Measurements from ENCODE around the gene NCAM1. TPM values are rescaled to one million over a fixed set of nuclear protein-coding genes. Genes with fewer than 3 reads are reported as not detected.

The NCAM1 gene
- total RNA-seq, 1 experiment from 2014 or later: 3.7 TPM

GRCh38 chr11:113271551-113272245, 310.5 kb downstream of the NCAM1 start:
- H3K4me1 Mint-ChIP-seq (ENCODE audit: low read depth, unreplicated experiment): no peaks in the 10 kb centered on the region
- no peaks in the 10 kb centered on the region for H3K9me3 Mint-ChIP-seq (ENCODE audit: low read depth, unreplicated experiment)
- BruUV-seq (replicated peaks): no TSS peak
- no peak overlapping the region for H3K4me3 Mint-ChIP-seq (ENCODE audit: low read depth, unreplicated experiment)
- CTCF ChIA-PET: no interaction called here
- no peak for DNase-seq
- peaks cover 64% of the 10 kb centered on the region for H3K27me3 Mint-ChIP-seq (ENCODE audit: unreplicated experiment)
- no peak for TF ChIP-seq CTCF (IDR thresholded peaks at IDR 0.05; ENCODE audit: unreplicated experiment)
- no peak overlapping the region for H3K27ac Mint-ChIP-seq (ENCODE audit: unreplicated experiment)
- intact Hi-C loops (cut with micrococcal nuclease; ENCODE audit: unreplicated experiment): no loop called here
- H3K36me3 Mint-ChIP-seq (ENCODE audit: insufficient read depth, unreplicated experiment): no peaks in the 10 kb centered on the region

- H3K9me3 Mint-ChIP-seq (ENCODE audit: low read depth, unreplicated experiment): no peaks in the 10 kb centered on the region
- no peak for DNase-seq
- intact Hi-C loops (cut with micrococcal nuclease; ENCODE audit: unreplicated experiment): no loop called here
- H3K4me3 Mint-ChIP-seq (ENCODE audit: low read depth, unreplicated experiment): no peak overlapping the region
- H3K27me3 Mint-ChIP-seq (ENCODE audit: unreplicated experiment): peaks cover 59% of the 10 kb centered on the region
- H3K36me3 Mint-ChIP-seq (ENCODE audit: insufficient read depth, unreplicated experiment): no peaks in the 10 kb centered on the region
- no TSS peak for BruUV-seq (replicated peaks)
- no peak for TF ChIP-seq CTCF (IDR thresholded peaks at IDR 0.05; ENCODE audit: unreplicated experiment)
- CTCF ChIA-PET: no interaction called here
- no peaks in the 10 kb centered on the region for H3K4me1 Mint-ChIP-seq (ENCODE audit: low read depth, unreplicated experiment)
- H3K27ac Mint-ChIP-seq (ENCODE audit: unreplicated experiment): no peak overlapping the region
Measured at GRCh38 chr11:113272281-113272680, 311.1 kb downstream of the NCAM1 start.

GRCh38 chr11:113272927-113273615, 311.9 kb downstream of the NCAM1 start:
- H3K27ac Mint-ChIP-seq (ENCODE audit: unreplicated experiment): no peak overlapping the region
- BruUV-seq (replicated peaks): no TSS peak
- TF ChIP-seq CTCF (IDR thresholded peaks at IDR 0.05; ENCODE audit: unreplicated experiment): no peak
- no peaks in the 10 kb centered on the region for H3K9me3 Mint-ChIP-seq (ENCODE audit: low read depth, unreplicated experiment)
- no peaks in the 10 kb centered on the region for H3K36me3 Mint-ChIP-seq (ENCODE audit: insufficient read depth, unreplicated experiment)
- no peak overlapping the region for H3K4me3 Mint-ChIP-seq (ENCODE audit: low read depth, unreplicated experiment)
- CTCF ChIA-PET: no interaction called here
- intact Hi-C loops (cut with micrococcal nuclease; ENCODE audit: unreplicated experiment): no loop called here
- no peak for DNase-seq
- peaks cover 52% of the 10 kb centered on the region for H3K27me3 Mint-ChIP-seq (ENCODE audit: unreplicated experiment)
- H3K4me1 Mint-ChIP-seq (ENCODE audit: low read depth, unreplicated experiment): no peaks in the 10 kb centered on the region

- Mint-ChIP-seq H3K27ac (ENCODE audit: unreplicated experiment) (no peak overlapping the region), H3K9me3 (ENCODE audit: low read depth, unreplicated experiment) (no peaks in the 10 kb centered on the region), H3K4me3 (ENCODE audit: low read depth, unreplicated experiment) (no peak overlapping the region), H3K36me3 (ENCODE audit: insufficient read depth, unreplicated experiment) (no peaks in the 10 kb centered on the region), H3K4me1 (ENCODE audit: low read depth, unreplicated experiment) (no peaks in the 10 kb centered on the region), H3K27me3 (ENCODE audit: unreplicated experiment) (peaks cover 52% of the 10 kb centered on the region)
- BruUV-seq (replicated peaks): no TSS peak
- TF ChIP-seq CTCF (IDR thresholded peaks at IDR 0.05; ENCODE audit: unreplicated experiment): no peak
- intact Hi-C loops (cut with micrococcal nuclease; ENCODE audit: unreplicated experiment): no loop called here
- CTCF ChIA-PET: no interaction called here
- no peak for DNase-seq
Measured at GRCh38 chr11:113273720-113274119, 312.5 kb downstream of the NCAM1 start.

All from Calu3 (cell line).